Mucosa of rectum (tissue), 2 donors: ENCODE results near the gene KRT74.

Experiments used
- H3K27ac ChIP-seq, 2 donors: one replicate each; pipeline ENCODE4 v1.7.0; 2013; ENCODE audit warnings: inconsistent platforms in 2 of 2, low read depth in 2 of 2, low read length in 2 of 2
- H3K27me3 ChIP-seq, 2 donors: one replicate each; pipeline ENCODE4 v1.7.0; 2013; ENCODE audit warnings: low read length in 2 of 2; ENCODE audit not compliant: control insufficient read depth in 2 of 2, insufficient read depth in 2 of 2
- H3K36me3 ChIP-seq, 2 donors: one replicate each; pipeline ENCODE4 v1.7.0; 2013; ENCODE audit warnings: low read length in 2 of 2; ENCODE audit not compliant: control insufficient read depth in 2 of 2, insufficient read depth in 2 of 2
- H3K4me1 ChIP-seq, 2 donors: one replicate each; pipeline ENCODE4 v1.7.0; 2013; ENCODE audit warnings: low read length in 2 of 2, mild to moderate bottlenecking in 1 of 2; ENCODE audit not compliant: control insufficient read depth in 2 of 2, insufficient read depth in 2 of 2
- H3K4me3 ChIP-seq, 2 donors: one replicate each; pipeline ENCODE4 v1.7.0; 2013; ENCODE audit warnings: low read length in 2 of 2
- H3K9ac ChIP-seq, 2 donors: one replicate each; pipeline ENCODE4 v1.7.0; 2013; ENCODE audit warnings: low read length in 2 of 2, low read depth in 1 of 2, mild to moderate bottlenecking in 1 of 2
- H3K9me3 ChIP-seq, 2 donors: one replicate each; pipeline ENCODE4 v1.7.0; 2013; ENCODE audit warnings: low read length in 2 of 2; ENCODE audit not compliant: control insufficient read depth in 2 of 2
- donor health status: healthy.
- donor health status: Normal muscosa, but diverticular disease.

The KRT74 gene

GRCh38 chr12:52518574-52519386 lies 54.9 kb downstream of the KRT74 start:
- H3K27ac ChIP-seq = no peak overlapping the region

GRCh38 chr12:52517888-52518287 lies 55.8 kb downstream of the KRT74 start:
- Histone ChIP-seq H3K36me3 (no peaks in the 10 kb centered on the region), H3K9ac (no peak overlapping the region), H3K4me3 (no peak overlapping the region), H3K27me3 (peaks cover 0 to 4% of the 10 kb centered on the region in 2 donors), H3K27ac (no peak overlapping the region), H3K9me3 (no peaks in the 10 kb centered on the region), H3K4me1 (no peaks in the 10 kb centered on the region)

More at GRCh38 chr12:52518574-52519386, 54.9 kb downstream of the KRT74 start:
- no peaks in the 10 kb centered on the region for H3K4me1 ChIP-seq
- no peak overlapping the region for H3K9ac ChIP-seq
- no peak overlapping the region for H3K4me3 ChIP-seq
- H3K27me3 ChIP-seq = peaks cover 0 to 4% of the 10 kb centered on the region in 2 donors
- no peaks in the 10 kb centered on the region for H3K36me3 ChIP-seq
- H3K9me3 ChIP-seq = no peaks in the 10 kb centered on the region

- Histone ChIP-seq H3K4me1 (no peaks in the 10 kb centered on the region), H3K9me3 (no peaks in the 10 kb centered on the region), H3K27me3 (peaks cover 0 to under 1% of the 10 kb centered on the region in 2 donors), H3K9ac (no peak overlapping the region), H3K27ac (no peak overlapping the region), H3K4me3 (no peak overlapping the region), H3K36me3 (no peaks in the 10 kb centered on the region)
Measured at GRCh38 chr12:52517005-52517835, 56.4 kb downstream of the KRT74 start.

- Histone ChIP-seq H3K9ac (no peak overlapping the region), H3K4me3 (no peak overlapping the region), H3K9me3 (no peaks in the 10 kb centered on the region), H3K36me3 (no peaks in the 10 kb centered on the region), H3K27me3 (no peaks in the 10 kb centered on the region), H3K4me1 (no peaks in the 10 kb centered on the region), H3K27ac (no peak overlapping the region)
Measured at GRCh38 chr12:52515927-52516831, 57.5 kb downstream of the KRT74 start.
